Parathyroid adenoma (tissue), 2 donors: ENCODE measurements around the gene TAOK3.
"Not testable (repeated sequence)": the region's sequence is repeated elsewhere in the genome, so short reads cannot be mapped to it uniquely, and the experiment has no call there.

ENCODE experiments used
- H2AFZ ChIP-seq: fragments of 300-600 bp; sonication (generic); one replicate; pipeline ENCODE4 v1.7.0; 2017; ENCODE audit warnings: antibody characterized with exemption, mild to moderate bottlenecking
- H3K27ac ChIP-seq: fragments of 300-600 bp; sonication (generic); one replicate; pipeline ENCODE4 v1.7.0; 2017
- H3K27me3 ChIP-seq: fragments of 300-600 bp; sonication (generic); one replicate; pipeline ENCODE4 v1.7.0; 2017; ENCODE audit warnings: low read length; ENCODE audit not compliant: control insufficient read depth, insufficient read depth
- H3K36me3 ChIP-seq: fragments of 300-600 bp; sonication (generic); one replicate; pipeline ENCODE4 v1.7.0; 2017; ENCODE audit warnings: low read length; ENCODE audit not compliant: control insufficient read depth, insufficient read depth
- H3K4me1 ChIP-seq: fragments of 300-600 bp; sonication (generic); one replicate; pipeline ENCODE4 v1.7.0; 2017; ENCODE audit warnings: control low read depth
- H3K4me2 ChIP-seq: fragments of 300-600 bp; sonication (generic); one replicate; pipeline ENCODE4 v1.7.0; 2017; ENCODE audit warnings: low read length
- H3K4me3 ChIP-seq: fragments of 300-600 bp; sonication (generic); one replicate; pipeline ENCODE4 v1.7.0; 2017; ENCODE audit warnings: low read depth, low read length
- H3K79me2 ChIP-seq: fragments of 300-600 bp; sonication (generic); one replicate; pipeline ENCODE4 v1.7.0; 2017; ENCODE audit warnings: control low read depth
- H3K9ac ChIP-seq: fragments of 300-600 bp; sonication (generic); one replicate; pipeline ENCODE4 v1.7.0; 2017; ENCODE audit warnings: mild to moderate bottlenecking
- H3K9me3 ChIP-seq: fragments of 300-600 bp; sonication (generic); one replicate; pipeline ENCODE4 v1.7.0; 2017; ENCODE audit warnings: low read length; ENCODE audit not compliant: control insufficient read depth
- TF ChIP-seq, protein P1 (sequence below): fragments of 300-600 bp; sonication (generic); IDR thresholded peaks from one replicate; pipeline ENCODE4 v1.7.0; 2017; ENCODE audit warnings: antibody characterized with exemption, mild to moderate bottlenecking
- donor health status: primary hyperparathyroidism.

TAOK3 gene

DNA sequence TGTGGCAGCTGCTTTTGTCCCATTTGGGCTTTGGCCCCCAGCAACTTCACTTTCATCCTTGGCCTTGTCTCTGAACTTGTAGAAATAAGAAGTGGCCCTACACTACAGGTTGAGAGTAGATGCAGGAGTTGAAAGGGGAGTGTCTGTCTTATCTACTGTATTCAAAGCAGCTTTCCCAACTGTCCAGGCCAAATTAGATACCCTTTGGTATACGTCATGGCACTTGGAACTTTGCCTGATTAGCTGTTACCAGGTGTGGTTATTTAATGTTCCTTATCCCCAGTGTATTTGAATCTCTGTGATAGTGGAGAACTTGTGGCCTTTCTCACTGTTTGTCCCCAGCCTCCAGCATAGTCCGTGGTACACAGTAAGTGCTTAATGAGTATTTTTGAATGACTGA lies 37.1 kb upstream of the TAOK3 start:
- Histone ChIP-seq H3K9me3 (no peaks in the 10 kb centered on the region), H3K4me3 (no peak overlapping the region), H3K79me2 (no peaks in the 10 kb centered on the region), H3K27ac (no peak overlapping the region), H3K27me3 (no peaks in the 10 kb centered on the region), H3K4me1 (no peaks in the 10 kb centered on the region), H3K9ac (no peak overlapping the region), H3K4me2 (no peak overlapping the region), H2AFZ (no peak overlapping the region), H3K36me3 (no peaks in the 10 kb centered on the region)
- TF ChIP-seq, protein P1, sequence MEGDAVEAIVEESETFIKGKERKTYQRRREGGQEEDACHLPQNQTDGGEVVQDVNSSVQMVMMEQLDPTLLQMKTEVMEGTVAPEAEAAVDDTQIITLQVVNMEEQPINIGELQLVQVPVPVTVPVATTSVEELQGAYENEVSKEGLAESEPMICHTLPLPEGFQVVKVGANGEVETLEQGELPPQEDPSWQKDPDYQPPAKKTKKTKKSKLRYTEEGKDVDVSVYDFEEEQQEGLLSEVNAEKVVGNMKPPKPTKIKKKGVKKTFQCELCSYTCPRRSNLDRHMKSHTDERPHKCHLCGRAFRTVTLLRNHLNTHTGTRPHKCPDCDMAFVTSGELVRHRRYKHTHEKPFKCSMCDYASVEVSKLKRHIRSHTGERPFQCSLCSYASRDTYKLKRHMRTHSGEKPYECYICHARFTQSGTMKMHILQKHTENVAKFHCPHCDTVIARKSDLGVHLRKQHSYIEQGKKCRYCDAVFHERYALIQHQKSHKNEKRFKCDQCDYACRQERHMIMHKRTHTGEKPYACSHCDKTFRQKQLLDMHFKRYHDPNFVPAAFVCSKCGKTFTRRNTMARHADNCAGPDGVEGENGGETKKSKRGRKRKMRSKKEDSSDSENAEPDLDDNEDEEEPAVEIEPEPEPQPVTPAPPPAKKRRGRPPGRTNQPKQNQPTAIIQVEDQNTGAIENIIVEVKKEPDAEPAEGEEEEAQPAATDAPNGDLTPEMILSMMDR: no peak

- not testable (repeated sequence) for H3K36me3 ChIP-seq
Measured at GRCh38 chr12:118408241-118408640, 35.5 kb upstream of the TAOK3 start.

DNA sequence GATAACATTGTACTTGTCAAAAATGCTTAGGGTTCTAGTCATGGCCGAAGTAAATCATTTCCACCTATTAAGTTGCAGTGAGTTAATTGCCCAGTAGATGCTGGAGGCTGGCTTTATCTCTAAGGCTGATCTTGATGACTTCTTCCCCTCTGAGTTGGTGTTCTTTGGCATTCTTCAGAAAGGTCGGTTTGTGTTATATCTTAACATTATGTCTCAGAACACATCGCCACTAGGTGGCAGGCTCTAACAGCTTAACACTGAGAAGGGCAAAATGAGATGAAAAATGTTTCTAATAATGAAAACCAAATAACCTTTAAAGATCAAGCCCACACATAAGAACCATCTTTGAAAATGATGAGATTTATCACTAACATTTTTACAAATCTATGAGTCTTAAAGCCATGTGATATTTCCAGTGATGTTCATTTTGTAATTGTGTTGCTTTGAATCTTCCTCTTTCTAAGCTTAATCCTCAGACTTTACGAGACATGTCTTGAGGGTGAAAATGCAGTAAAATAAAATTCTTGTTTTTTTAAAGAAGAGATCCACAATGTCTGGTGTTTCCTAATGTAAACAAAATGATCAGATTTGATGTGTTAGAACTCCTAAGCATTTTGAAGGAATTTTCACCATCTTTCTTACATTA lies 32.3 kb upstream of the TAOK3 start:
- Histone ChIP-seq H3K4me3 (no peak overlapping the region), H3K36me3 (no peaks in the 10 kb centered on the region), H3K4me2 (no peak overlapping the region), H3K79me2 (no peaks in the 10 kb centered on the region), H3K9me3 (no peaks in the 10 kb centered on the region), H3K27me3 (no peaks in the 10 kb centered on the region), H3K4me1 (no peaks in the 10 kb centered on the region), H3K9ac (no peak overlapping the region), H3K27ac (no peak overlapping the region), H2AFZ (no peak overlapping the region)
- TF ChIP-seq, protein P1: peak; percentile 69

More at GRCh38 chr12:118408241-118408640, 35.5 kb upstream of the TAOK3 start:
- not testable (repeated sequence) for H3K9me3 ChIP-seq, H3K9ac ChIP-seq, H2AFZ ChIP-seq, H3K27ac ChIP-seq, H3K4me3 ChIP-seq, H3K27me3 ChIP-seq, H3K4me1 ChIP-seq, H3K4me2 ChIP-seq, H3K79me2 ChIP-seq

GRCh38 chr12:118402251-118402650 lies 29.5 kb upstream of the TAOK3 start:
- no peak overlapping the region for H3K9ac ChIP-seq
- no peak overlapping the region for H3K27ac ChIP-seq
- TF ChIP-seq, protein P1: no peak
- no peak overlapping the region for H2AFZ ChIP-seq
- no peaks in the 10 kb centered on the region for H3K9me3 ChIP-seq
- no peaks in the 10 kb centered on the region for H3K27me3 ChIP-seq
- no peak overlapping the region for H3K4me3 ChIP-seq
- no peaks in the 10 kb centered on the region for H3K36me3 ChIP-seq
- H3K4me1 ChIP-seq: no peaks in the 10 kb centered on the region
- H3K79me2 ChIP-seq: peaks cover 2% of the 10 kb centered on the region
- no peak overlapping the region for H3K4me2 ChIP-seq

DNA sequence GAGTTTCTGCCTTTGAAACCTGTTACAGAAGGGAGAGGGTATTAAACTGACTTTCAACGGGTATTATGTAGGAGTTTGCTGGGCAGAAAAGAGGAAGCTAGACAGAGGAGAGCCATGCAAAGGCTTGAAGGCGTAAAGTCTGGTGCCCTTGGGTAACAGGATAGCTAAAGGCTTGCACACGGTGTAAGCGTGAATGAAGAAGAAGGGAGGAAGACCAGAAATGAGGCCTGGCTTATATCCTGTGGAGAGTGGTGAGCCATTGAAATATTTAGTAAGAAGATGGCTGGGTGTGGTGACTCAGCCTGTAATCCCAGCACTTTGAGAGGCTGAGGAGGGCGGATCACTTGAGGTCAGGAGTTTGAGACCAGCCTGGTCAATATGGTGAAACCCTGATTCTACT lies 26.2 kb upstream of the TAOK3 start:
- no peak overlapping the region for H3K9ac ChIP-seq
- no peaks in the 10 kb centered on the region for H3K36me3 ChIP-seq

More for the DNA sequence above, 26.2 kb upstream of the TAOK3 start:
- TF ChIP-seq, protein P1: no peak
- Histone ChIP-seq H3K79me2 (peaks cover 2% of the 10 kb centered on the region), H3K27me3 (no peaks in the 10 kb centered on the region), H3K4me2 (no peak overlapping the region), H3K4me3 (no peak overlapping the region), H3K4me1 (no peaks in the 10 kb centered on the region), H2AFZ (no peak overlapping the region), H3K9me3 (no peaks in the 10 kb centered on the region), H3K27ac (no peak overlapping the region)
